GM18951 (cell line): ENCODE results near the gene ZBTB42.
"Not testable (repeated sequence)": the region's sequence is repeated elsewhere in the genome, so short reads cannot be mapped to it uniquely, and the experiment has no call there.

ENCODE experiments used
- POLR2A ChIP-seq: IDR thresholded peaks from 4 replicates; pipeline ENCODE4 v1.6.1; 2011; ENCODE audit warnings: mild to moderate bottlenecking; ENCODE audit not compliant: insufficient read length, insufficient read depth; ENCODE audit errors: extremely low read depth
- in situ Hi-C: fragments of 300-500 bp; cut with MboI; formaldehyde crosslinking; loops from one replicate; pipeline ENCODE4 v1.12.0; 2022; ENCODE audit warnings: low sequenced_read_pairs, mixed read lengths, inconsistent platforms; ENCODE audit not compliant: unreplicated experiment

The ZBTB42 gene

GRCh38 chr14:104821971-104822608, 21.2 kb downstream of the ZBTB42 start:
- in situ Hi-C loops: no loop called here

GRCh38 chr14:104822821-104823615, 22.1 kb downstream of the ZBTB42 start:
- no peak for TF ChIP-seq POLR2A
- in situ Hi-C loops: no loop called here

More at GRCh38 chr14:104821971-104822608, 21.2 kb downstream of the ZBTB42 start:
- no peak for TF ChIP-seq POLR2A

GRCh38 chr14:104824353-104824997, 23.6 kb downstream of the ZBTB42 start:
- in situ Hi-C loops: no loop called here
- TF ChIP-seq POLR2A: no peak

DNA sequence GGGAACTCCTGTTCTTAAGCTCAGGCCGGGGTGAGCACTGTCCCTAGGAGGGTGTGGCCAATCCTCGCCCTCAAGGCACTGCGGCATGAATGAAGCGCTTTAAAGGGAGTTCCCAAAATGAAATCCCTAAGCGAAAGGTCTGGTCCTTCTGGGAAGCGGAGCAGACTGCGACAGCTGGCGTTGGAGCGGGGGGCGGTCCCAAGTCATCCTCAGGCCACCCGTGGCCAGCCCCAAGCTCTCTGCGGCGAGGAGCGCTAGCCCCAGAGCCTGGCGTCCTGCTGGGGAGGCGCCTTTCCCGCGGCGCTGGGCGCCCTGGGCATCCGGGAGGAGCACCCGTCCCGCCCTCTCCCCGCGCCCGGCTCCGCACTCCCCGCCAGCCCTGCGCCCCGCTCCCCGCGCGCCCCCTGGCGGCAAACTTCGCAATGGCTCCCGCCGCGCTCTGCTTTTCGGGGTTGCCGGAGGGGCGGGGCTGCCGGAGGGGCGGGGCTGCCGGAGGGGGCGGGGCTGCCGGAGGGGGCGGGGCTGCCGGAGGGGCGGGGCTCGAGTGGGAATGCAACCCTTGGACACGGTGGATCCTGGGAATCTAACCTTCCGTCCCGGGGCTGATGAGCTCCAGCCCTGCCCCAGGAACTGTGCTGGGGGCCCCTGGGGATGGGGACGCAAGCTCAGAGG, 25.4 kb downstream of the ZBTB42 start:
- TF ChIP-seq POLR2A: no peak
- in situ Hi-C loops: no loop called here

GRCh38 chr14:104826861-104827176, 25.9 kb downstream of the ZBTB42 start:
- in situ Hi-C loops: no loop called here

DNA sequence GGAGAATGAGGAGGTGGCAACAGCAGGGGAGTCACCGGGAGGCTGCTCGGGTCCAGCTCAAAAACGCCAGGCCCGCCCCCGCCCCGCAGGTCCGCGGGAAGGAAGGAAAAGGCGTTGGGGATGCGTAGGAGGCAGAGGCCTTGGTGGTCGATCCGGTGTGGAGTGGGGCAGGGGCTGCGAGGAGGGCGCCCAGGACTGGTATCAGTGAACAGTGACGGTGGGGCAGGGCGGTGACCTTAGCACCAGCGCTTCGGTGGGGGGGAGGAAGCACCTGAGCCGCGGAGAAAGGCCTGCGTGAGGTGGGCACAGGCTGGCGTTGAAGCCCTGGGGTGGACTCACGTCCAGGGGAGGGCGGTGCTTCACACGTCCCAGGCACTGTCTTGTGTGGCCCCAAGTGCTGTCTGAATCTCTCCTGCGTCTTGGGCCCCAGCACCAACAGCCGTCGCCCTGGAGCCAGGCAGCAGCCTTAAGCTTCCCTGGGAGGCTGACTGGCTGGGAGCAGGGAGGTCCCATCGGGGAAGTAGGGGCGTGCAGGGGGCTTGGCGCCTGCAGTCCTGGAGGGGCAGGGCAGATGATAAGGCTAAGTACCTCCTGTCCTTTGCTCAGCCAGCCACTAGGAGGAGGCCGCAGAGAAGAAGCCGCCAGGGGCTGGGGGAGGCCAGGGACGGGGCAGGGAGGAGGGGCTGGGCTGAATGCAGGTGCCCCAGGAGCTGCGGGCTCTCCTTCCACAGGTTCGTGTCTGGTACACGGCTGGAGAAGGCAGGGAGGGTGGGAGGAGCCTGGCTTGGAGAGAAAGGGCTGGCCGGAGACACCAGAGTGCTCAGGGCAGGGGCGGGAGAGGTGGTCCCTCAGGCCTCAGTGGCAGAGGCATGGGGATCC, 26.5 kb downstream of the ZBTB42 start:
- in situ Hi-C loops: no loop called here
- no peak for TF ChIP-seq POLR2A

More at GRCh38 chr14:104826861-104827176, 25.9 kb downstream of the ZBTB42 start:
- no peak for TF ChIP-seq POLR2A

DNA sequence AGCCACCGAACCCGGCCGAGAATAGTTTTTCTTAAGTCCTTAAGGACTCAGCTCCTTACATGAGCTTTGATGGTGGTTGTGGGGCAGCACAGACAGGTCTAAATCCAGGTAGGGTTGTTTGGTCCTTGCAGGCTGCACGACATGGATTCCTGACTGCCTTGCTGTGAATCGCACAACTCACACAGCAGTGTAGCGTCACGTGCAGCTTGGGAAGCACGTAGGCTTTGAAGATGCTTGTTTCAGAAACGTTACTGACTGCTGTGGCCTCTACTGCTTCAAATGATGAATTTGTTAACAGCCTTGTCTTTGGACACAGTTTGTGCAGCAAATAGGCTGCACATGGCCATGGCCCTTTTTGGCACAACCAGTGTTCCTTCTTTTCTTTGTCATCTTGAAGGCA, 29.9 kb downstream of the ZBTB42 start:
- in situ Hi-C loops: no loop called here
- no peak for TF ChIP-seq POLR2A

DNA sequence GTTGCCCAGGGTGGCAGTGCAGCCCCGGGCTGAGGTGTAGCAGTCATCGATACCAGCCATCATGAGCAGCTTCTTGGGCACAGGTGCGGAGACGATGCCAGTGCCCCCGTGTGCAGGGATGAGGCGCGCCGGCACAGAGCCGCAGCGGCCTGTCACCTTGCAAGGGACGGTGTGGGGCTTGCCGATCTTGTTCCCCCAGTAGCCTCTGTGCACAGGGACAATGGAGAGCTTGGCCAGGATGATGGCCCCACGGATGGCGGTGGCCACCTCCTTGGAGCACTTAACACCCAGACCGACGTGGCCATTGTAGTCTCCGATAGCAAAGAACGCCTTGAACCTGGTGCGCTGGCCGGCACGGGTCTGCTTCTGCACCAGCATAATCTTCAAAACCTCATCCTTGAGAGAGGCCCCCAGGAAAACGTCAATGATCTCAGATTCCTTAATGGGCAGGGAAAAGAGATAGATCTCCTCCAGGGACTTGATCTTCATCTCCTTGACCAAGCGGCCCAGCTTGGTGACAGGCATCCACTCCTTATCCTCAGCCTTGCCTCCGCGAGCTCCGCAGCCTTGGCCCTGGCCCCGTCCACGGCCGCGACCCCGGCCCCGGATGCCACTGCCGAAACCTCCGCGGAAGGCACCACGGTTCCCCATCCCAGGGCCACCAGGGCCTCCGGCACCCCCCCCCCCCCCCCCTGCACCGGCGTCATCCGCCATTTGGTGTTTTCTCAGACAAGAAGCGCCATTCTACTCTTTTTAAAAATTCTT, 35.5 kb downstream of the ZBTB42 start:
- in situ Hi-C loops: not testable (repeated sequence)

- no peak for TF ChIP-seq POLR2A
- in situ Hi-C loops: no loop called here
Observed at GRCh38 chr14:104841730-104842129, 40.8 kb downstream of the ZBTB42 start.

DNA sequence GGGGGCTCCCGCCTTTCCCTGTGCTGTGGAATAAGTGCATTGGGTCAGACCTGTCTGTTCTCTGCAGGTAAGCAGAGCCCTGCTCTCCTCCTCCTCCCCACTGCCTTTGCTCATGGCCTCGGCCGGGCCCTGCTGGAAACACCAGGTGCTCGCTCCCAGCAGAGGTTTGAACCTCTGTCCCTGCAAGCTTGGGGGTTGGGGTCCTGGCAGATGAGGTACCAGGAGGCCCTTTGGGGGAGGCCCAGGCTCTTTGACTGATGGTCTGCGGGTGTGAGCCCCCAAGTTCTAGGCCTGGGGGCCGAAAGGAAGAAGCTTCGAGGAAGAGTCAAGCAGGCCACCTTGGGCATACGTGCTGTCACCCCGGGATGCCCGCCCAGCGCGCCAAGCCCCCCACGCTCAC, 42.1 kb downstream of the ZBTB42 start:
- in situ Hi-C loops: no loop called here
- TF ChIP-seq POLR2A: no peak

- in situ Hi-C loops: no loop called here
- no peak for TF ChIP-seq POLR2A
Observed at GRCh38 chr14:104843442-104844305, 42.8 kb downstream of the ZBTB42 start.
